ENCODE measurements around the gene MEAK7.

Gene MEAK7

DNA sequence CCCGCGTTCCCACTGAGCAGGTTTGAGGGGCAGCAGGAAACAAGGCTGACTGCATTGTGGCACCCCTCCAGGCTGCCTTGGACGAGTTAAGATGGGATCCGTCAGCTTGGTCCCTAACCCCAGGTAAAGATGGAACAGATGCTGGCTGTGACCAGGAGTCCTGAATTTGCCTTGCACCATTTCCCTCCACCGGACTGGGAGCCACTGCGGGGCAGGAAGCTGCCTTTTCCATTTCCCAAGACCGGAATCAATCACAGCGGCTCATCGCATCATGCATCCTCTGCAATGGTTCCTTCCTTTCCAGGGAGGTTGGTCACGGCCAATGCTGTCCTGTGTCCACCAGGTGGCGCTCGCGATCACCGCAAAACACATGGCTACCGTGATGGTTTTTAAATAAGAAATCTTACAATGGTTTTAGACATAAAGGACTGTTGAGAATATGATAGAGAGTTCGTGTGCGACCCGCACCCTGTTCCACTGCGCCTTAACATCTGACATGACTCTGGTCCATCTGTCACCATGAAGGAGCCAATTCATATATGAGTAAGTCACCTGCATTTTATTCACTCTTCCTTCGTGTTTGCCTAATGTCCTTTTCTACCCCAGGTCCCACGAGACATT lies 6.8 kb upstream of the MEAK7 start:
- DNase-seq: peak; percentile 59 to 72

GRCh38 chr16:84509032-84509950 lies 4.8 kb upstream of the MEAK7 start:
- no peak for DNase-seq

- DNase-seq: no peak
Measured at GRCh38 chr16:84508502-84508901, 4.0 kb upstream of the MEAK7 start.

DNA sequence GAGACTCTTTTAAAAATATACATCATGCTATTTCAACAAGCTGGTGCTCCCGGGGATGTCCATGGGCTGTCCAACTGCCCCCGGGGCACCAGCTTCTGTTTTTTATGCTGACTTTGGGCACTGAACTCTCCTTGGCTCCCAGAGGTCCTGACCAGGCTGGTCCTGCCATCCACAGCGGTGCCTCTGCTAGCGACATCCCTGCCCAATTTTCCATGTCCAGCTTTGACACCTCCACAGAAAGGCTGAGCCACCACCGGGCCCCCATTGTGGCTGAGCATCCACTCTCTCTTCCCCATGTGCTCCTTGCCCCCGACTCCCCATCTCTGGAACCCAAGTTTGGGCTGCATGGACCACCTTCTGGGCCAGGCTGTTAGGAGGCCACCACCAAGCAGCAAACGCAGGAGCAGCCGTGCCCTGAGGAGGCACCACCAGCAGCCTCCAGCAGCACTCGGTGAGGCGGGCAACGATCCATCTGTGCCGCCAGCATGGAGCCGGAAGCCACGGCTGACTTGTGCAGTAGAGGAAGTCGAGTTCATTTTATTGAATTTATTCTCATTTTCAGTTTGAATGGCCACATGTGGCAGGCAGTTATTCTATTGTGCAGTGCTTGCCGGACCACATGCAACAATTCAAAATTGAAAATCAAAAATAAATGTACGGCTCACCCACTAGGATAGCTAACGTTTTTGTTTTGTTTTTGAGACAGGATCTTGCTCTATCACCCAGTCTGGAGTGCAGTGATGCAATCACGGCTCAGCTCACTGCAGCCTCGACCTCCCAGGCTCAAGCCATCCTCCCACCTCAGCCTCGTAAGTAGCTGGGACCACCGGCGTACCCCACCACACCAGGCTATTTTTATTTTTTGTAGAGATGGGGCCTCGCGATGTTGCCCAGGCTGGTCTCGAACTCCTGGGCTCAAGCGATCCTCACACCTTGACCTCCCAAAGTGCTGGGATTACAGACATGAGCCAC lies 2.8 kb upstream of the MEAK7 start:
- no peak for DNase-seq

- no peak for DNase-seq
Measured at GRCh38 chr16:84505249-84506187, 1.1 kb upstream of the MEAK7 start.

DNA sequence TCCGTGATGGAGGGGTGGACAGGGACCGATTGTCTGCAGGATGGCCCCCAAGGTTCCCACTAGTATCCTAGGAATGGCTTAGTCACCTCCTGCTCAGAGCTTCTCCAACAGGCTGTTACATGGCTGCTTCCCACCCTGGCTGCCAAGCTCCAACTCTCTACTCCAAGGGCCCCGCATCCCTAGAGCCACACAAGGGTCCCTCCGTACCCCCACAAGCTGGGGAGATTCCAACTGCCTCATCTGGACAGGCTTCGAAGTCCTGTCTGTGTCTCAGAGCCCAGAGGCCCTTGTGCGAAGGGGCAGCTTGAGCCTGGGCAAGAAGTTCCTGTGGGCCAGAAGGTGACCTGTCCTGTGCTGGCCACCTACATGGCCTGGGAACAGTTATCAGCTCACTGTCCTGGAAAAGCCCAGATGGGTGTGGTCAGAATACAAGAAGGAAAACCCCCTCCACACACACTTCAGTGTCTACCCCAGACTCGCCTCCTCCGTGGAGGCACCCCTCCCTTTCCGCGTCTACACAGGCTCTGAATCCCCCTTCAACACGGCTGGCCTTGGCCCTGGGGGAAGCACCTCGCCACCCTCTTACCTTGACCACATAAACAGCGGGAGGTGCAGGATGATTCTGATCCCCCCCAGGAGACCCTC lies 586 bp downstream of the MEAK7 start:
- no peak for DNase-seq

DNA sequence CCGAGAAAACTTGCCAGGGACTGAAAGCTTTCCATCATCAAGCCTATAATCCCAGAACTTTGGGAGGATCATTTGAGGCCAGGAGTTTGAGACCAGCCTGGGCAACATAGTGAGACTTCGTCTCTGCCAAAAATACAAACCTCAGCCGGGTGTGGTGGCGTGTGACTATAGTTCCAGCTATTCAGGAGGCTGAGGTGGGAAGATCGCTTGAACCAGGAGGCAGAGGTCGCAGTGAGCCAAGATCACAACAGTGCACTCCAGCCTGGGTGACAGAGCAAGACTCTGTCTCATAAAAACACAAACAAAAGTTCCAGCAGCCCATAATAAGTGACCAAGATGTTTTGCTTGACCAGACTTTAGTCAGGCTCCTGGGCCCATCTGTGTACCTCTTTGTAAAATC lies 1.9 kb downstream of the MEAK7 start:
- no peak for DNase-seq

GRCh38 chr16:84502075-84502474 lies 2.4 kb downstream of the MEAK7 start:
- DNase-seq: no peak

DNA sequence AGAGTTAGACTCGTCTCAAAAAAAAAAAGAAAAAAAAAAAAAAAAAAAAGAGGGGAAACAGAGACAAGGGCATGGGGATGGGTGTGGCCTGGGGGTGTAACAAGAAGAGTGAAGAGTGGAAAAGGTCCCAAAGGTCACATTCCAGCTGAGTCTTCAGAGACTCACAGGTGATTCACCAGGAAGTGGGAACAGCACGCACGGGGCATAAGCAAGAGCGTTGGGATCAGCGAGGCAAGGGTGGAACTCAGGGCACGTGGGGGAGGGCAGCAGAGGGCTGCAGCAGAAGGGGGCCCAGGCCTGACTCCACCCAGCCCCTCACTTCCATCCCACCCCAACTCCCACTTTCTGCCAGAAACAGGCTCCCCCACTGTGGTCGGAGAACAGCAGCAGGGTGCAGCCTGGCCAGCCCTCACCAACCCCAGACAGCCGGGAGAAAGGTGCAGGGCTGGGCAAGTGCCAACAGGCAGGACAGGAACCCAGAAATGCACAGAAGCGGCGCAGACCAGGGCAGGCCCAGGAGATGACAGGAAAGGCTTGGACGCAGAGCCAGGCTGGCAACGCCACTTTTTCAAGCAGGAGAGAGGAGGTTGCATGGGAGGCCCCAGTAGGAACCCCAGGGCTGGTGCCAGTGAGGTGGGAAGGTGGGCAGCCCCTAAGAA lies 3.3 kb downstream of the MEAK7 start:
- no peak for DNase-seq

GRCh38 chr16:84500531-84500930 lies 3.9 kb downstream of the MEAK7 start:
- DNase-seq: no peak

DNA sequence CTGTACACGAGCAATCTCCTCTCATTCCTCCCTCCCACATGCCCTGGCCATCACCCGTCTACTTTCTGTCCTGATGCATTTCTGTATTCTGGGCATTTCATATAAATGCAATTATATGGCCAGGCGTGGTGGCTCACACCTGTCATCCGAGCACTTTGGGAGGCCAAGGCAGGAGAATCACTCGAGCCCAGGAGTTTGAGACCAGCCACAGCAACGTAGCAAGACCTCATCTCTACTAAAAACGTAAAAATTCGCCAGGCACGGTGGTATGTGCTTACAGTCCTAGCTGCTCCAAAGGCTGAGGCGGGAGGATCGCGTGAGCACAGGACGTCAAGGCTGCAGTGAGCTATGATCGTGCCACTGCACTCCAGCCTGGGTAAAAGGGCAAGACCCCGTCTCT lies 4.8 kb downstream of the MEAK7 start:
- DNase-seq: no peak

- DNase-seq: no peak
Measured at GRCh38 chr16:84498859-84499620, 5.4 kb downstream of the MEAK7 start.

- no peak for DNase-seq
Measured at GRCh38 chr16:84498223-84498610, 6.2 kb downstream of the MEAK7 start.

- DNase-seq: no peak
Measured at GRCh38 chr16:84497418-84498222, 6.8 kb downstream of the MEAK7 start.

DNA sequence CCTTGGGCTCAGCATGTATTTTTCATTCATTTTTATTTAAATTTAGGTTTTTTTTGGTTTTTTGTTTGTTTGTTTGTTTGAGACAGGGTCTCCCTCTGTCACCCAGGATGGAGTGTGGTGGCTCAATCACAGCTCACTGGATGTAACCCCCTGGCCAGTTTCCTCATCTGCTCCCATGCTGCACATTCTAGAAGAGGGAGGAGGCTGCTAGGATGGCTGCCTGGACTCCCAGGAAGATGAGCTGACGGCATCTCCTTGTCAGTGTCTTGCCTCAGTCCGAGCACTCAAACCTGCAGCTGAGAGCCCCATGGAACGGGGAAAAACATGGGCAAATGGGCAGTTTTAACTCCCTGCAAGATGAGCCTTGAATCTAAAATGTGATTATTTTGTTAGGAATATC lies 7.5 kb downstream of the MEAK7 start:
- no peak for DNase-seq

DNA sequence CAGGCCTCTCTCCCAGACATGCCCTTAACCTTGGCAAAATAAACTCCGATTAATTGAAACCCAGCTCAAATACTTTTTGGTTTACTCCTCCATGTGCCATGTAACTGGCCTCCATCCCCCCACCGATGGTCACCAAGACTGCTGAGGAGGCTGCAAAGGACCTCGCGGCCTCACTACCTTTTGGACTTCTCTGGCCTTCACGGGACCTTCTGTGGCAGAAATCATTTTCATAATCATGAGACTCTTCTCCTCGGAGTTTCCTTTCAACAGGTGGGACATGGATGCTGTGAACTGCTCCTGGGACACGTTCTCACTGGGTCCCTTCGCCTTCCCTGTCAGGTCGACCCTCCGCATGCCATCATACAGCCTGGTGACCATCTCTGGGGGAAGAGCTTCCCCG lies 9.0 kb downstream of the MEAK7 start:
- DNase-seq: no peak

- DNase-seq: no peak
Measured at GRCh38 chr16:84489131-84489530, 15.3 kb downstream of the MEAK7 start.

GRCh38 chr16:84487358-84487757 lies 17.1 kb downstream of the MEAK7 start:
- no peak for DNase-seq

DNA sequence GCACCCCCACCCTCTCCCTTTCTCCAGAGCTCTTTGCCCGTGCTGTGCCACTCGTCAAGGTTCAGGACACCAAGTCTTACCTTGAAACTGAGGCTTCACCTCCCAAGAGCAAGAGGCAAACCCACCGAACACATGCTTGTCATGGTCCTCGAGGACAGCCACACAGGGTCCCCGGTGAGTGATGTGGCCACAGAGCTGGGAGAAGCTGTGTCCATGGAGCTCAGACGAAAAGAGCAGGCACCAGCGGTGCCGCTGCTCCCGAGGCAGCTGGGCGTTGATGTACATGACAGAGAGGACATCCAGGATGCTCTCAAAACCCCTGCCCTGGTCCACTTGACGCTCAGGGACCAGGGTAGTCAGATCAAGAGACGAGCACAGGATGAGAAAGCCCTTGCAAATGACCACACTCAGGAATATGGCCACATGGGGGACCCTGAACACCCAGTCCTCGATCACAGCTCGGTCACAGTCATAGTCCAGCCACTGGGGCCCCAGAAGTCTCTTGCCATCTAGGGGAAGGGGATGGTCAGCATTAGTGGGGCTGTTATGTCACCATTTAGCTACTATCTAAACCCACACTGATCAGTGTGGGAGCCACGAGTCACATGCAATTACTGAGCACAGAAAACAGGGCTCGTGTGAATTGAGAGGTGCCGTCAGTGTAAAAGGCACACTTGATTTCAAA lies 17.8 kb downstream of the MEAK7 start:
- DNase-seq: no peak
